Measurements from ENCODE around the gene FADS3.

Gene FADS3

GRCh38 chr11:61891331-61892084 lies at the start of gene FADS3:
Gene FADS3 (minus strand): TSS chr11:61891545. CDS start chr11:61891381, 164 bp downstream.
- no peak for DNase-seq (ENCODE audit: low read depth, low spot score)

DNA sequence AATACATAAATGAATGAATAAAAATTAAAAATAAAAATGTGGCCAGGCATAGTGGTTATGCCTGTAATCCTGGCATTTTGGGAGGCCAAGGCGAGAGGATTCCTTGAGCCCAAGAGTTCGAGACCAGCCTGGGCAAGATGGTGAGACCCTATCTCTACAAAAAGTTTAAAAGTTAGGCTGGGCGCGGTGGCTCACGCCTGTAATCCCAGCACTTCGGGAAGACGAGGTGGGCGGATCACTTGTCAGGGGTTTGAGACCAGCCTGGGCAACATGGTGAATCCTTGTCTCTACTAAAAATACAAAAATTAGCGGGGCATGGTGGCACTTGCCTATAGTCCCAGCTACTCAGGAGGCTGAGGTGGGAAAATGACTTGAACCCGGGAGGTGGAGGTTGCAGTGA lies 49.1 kb upstream of the FADS3 start:
- no peak for DNase-seq (ENCODE audit: low read depth, low spot score)

- no peak for DNase-seq (ENCODE audit: low read depth, low spot score)
Observed at GRCh38 chr11:61935861-61936260, 44.5 kb upstream of the FADS3 start.

GRCh38 chr11:61930933-61931332 lies 39.6 kb upstream of the FADS3 start:
- DNase-seq (ENCODE audit: low read depth, low spot score): no peak

GRCh38 chr11:61928606-61929005 lies 37.3 kb upstream of the FADS3 start:
- DNase-seq (ENCODE audit: low read depth, low spot score): no peak

DNA sequence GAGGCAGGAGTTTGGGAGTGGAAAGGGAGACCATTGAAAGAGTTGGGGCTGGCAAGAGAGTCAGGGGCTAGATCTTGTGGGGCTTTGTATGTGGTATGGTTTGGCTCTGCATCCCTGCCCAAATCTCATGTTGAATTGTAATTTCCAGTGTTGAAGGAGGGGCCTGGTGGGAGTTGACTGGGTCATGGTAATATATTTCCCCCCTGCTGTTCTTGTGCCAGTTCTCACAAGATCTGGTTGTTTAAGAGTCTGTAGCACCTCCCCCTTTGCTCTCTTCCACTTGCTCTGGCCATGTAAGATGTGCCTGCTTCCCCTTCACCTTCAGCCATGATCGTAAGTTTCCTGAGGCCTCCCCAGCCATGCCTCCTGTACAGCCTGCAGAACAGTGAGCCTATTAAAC lies 36.2 kb upstream of the FADS3 start:
- no peak for DNase-seq (ENCODE audit: low read depth, low spot score)

DNA sequence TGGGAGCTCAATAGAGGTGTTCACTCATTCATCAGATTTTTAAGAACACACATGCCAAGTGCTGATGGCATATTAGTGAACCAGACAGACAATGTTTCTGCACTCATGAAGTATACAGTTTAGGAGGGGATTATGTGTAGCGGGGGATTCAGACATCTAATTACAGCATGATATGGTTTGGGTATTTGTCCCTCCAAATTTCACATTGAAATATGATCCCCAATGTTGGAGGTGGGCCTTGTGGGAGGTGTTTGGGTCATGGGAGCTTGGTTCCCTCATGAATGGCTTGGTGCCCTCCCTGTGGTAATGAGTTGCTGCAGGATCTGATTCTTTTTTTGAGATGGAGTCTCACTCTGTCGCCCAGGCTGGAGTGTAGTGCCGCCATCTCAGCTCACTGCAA lies 34.9 kb upstream of the FADS3 start:
- DNase-seq (ENCODE audit: low read depth, low spot score): no peak

GRCh38 chr11:61925736-61926135 lies 34.4 kb upstream of the FADS3 start:
- no peak for DNase-seq (ENCODE audit: low read depth, low spot score)

DNA sequence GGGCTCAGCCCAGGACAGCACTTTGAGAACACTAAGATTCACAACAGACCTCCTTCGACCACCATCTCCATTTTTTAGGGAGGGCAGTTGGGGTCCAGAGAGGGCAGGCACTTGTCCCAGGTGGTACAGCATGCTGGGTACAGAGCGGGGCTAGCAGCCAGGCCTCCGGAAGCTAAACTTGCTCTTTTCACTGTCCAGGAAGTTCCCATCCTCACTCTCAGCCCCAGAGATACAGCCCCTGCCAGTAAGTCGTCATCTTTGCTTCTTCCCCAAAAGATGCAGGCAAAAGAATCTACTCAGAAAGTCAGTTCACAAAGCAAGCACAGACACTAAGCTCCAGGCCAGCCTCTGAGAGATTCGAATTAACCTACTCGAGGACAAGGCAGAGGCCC lies 32.7 kb upstream of the FADS3 start:
- no peak for DNase-seq (ENCODE audit: low read depth, low spot score)

DNA sequence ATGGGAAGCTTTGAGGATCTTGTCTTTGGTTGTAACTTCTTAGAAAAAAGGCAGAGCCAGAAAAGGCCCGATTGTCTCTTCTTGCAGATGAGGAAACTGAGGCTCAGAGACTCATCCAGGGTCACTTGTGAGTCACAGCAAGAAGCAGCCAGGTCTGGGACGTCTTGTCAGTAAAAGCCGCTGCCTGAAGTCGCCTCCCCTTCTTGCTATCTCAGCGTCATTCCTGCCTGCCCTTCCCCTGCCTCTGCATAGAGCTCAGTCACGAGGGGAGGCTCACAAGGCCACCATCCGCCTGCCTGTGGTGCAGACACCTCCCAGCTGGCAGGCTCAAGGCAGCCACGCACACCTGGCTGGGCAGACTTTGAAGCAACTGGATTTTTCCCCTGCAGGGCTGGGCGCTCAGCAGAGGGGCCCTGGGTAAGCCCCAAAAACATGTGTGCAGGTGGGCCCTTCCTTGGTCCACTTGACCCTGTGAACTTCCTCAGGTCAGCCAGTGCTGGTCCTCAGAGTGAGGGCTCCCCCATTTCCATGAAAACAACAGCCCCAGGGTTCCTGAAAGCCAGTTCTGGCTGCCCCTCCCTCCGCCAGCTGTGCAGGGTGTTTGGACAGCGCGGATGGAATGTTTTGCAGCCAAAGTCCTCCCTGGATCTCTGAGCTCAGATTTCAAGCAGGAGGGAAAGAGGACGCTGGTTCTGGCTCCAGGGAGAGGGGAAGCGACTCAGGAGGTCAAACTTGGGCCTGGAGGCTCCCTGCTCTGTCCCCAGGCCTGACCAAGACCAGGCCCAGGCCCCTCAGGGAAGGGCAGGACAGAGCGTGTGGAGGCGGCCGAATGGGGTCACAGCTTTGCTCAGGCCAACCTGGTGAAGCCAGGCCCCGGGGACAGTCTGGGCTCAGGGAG lies 32.1 kb upstream of the FADS3 start:
- peak; percentile 77 for DNase-seq (ENCODE audit: low read depth, low spot score)

DNA sequence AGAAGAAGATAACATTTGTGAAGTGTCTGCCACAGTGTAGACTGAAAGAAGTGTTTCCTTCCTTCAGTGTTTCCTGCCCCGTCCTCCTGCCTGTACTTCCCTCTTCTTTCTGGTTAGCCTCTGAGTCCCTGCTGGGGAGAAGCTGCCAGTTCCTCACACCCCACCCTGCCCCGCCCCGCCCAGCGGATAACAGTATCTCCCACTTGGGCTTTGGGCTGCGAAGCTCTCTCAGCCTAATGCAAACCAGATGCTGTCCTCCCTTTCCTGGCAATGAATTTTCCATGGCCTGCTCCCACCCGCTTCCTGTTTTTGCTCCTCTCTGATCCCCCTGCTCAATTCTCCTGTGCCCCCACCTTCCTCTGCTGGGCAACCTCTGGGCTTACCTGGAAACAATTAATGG lies 31.2 kb upstream of the FADS3 start:
- DNase-seq (ENCODE audit: low read depth, low spot score): peak; percentile 55

DNA sequence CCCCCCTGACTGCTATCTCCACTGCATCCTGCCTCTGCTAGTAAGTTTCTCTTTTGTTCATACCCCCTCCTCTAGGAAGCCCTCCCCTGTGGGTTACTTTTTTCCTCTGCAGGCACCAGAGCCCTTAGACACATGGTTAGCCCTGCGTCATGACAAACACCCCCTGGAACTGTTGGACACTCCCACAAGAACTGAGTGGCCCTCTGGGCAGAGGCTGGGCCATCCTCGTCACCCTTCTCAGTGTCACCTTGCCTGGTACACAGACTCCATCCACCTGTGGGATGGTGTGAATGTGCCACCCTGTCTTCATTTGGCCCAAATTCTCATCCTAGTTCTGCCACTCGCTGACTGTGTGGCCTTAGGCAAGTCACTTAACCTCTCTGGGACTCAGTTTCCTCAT lies 30.1 kb upstream of the FADS3 start:
- no peak for DNase-seq (ENCODE audit: low read depth, low spot score)

GRCh38 chr11:61919705-61920631 lies 28.6 kb upstream of the FADS3 start:
- no peak for DNase-seq (ENCODE audit: low read depth, low spot score)

GRCh38 chr11:61918938-61919704 lies 27.8 kb upstream of the FADS3 start:
- no peak for DNase-seq (ENCODE audit: low read depth, low spot score)

GRCh38 chr11:61918251-61918937 lies 27.0 kb upstream of the FADS3 start:
- DNase-seq (ENCODE audit: low read depth, low spot score): no peak

- DNase-seq (ENCODE audit: low read depth, low spot score): no peak
Observed at GRCh38 chr11:61917334-61918109, 26.2 kb upstream of the FADS3 start, which contains the start of gene RAB3IL1. Gene RAB3IL1 (minus strand): TSS chr11:61917566. CDS start chr11:61917367, 199 bp downstream.

DNA sequence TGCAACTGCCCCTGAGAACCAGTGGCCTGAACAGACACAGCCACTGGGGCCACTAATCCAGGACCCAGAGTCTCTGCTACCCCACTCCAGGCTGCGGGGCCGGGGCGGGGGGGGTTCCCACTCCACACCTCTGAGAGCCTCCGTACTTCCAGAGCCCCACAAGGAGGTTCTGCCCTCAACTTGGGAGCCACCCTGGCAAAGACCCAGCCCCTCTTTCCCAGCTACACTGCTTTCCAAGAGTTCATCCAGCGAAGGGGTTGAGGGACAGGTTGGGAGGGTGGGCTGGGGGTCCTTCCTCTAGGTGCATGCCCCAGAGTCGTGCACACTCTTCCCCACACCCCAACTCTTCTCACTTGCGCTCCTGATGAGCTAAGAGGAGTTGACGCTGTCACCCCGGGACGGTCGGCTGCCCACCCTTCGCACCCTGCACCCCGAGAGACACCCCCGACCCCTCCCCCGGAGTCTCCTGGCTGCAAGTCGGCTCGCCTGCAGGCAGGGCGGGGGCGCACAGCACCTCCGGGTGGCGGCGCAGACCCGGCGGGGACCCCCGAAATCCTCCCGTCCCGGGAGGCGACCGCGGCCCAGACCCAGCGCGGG lies 25.5 kb upstream of the FADS3 start:
- no peak for DNase-seq (ENCODE audit: low read depth, low spot score)

DNA sequence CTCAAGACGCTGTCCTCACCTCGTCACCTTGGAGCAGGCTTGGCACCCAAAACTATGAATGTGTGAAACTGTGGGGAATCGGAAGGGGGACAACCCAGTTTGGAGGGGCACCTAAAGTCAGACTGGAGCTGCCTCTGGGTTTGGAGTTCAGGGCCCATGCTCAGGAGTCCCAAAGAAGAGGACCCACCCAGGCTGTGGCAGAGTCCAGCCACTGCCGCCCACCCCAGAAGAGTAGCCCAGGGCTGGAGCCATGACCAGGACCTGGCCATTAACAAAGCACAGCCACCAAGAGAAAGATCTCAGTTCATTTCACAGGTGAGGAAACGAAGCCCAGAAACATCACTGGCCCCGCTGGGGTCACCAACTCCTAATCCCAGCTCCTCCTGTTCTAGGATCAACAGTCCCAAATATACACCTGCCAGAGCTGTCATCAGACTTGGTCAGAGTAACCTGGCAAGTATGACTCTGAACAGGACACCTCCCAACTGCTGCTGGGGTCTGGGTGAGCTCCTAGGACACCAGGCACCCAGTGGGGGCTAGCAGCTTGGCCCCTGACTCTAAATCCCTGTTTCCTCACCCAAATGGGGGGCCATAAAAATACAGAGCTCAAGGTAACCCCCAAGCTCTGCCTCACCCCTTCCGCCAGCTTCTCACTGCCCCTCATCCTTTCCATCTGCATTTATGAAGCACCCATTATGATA lies 23.3 kb upstream of the FADS3 start:
- no peak for DNase-seq (ENCODE audit: low read depth, low spot score)
